Measurements from ENCODE around the gene LIM2. TPM values are rescaled to one million over a fixed set of nuclear protein-coding genes. Genes with fewer than 3 reads are reported as not detected.

The LIM2 gene
- total and polyA plus RNA-seq, 9 of the 15 experiments (the other 6 are each of a cell fraction or from before 2014, with no cell fraction given) = 0.07 to 0.45 (median 0.18) TPM; not detected in 4

DNA sequence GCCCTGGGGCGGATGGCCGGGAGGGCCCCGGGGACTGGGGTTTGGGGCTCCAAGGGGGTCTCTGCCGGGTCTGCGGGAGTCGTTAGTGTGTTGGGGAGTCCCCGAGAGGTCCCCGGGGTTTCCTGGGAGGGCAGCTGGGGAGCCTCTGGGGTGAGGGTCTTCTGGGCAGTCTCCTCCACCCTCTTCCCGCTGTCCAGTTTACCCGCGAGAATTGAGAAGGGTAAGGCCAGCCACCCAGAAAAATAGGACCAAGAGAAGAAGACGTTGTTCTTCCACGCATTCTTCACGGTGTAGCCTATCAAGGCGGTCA lies 20.6 kb downstream of the LIM2 start:
- Histone ChIP-seq H3K79me2 (ENCODE audit: control insufficient read depth, insufficient read depth, low read length) (peaks cover 57% of the 10 kb centered on the region), H3K9ac (ENCODE audit: insufficient read depth in 1 of 2, low read depth in 2 of 2, low read length in 2 of 2) (peak overlapping the region; percentile 93), H3K4me3 (peak overlapping the region; percentile 75), H3K27me3 (ENCODE audit: control insufficient read depth in 2 of 2, insufficient read depth in 2 of 2, low read length in 2 of 2) (no peaks in the 10 kb centered on the region), H2AFZ (ENCODE audit: low read depth, low read length) (no peak overlapping the region), H3K9me1 (ENCODE audit: control insufficient read depth, insufficient read depth, low read length) (no peaks in the 10 kb centered on the region), H4K20me1 (replicated peaks; ENCODE audit: control insufficient read depth, insufficient read depth, low read length) (no peaks in the 10 kb centered on the region), H3K4me2 (ENCODE audit: insufficient read depth, low read length) (peak overlapping the region; percentile 95), H3K4me1 (replicated peaks in 1 of 2; ENCODE audit: control insufficient read depth in 2 of 2, insufficient read depth in 2 of 2, low read length in 2 of 2) (peaks cover 28 to 52% of the 10 kb centered on the region in 2 experiments), H3K36me3 (ENCODE audit: control insufficient read depth, insufficient read depth, low read length) (no peaks in the 10 kb centered on the region), H3K9me3 (replicated peaks; ENCODE audit: control insufficient read depth, insufficient read depth, low read depth, low read length) (no peaks in the 10 kb centered on the region), H3K27ac (ENCODE audit: extremely low read depth, low read depth, low read length) (peak overlapping the region; percentile 85)
- POLR2A ChIA-PET = interaction anchor here (0.7 to 1.5 kb wide), 10 partner anchors 10 to 41 kb away, joined by 3 to 11 read pairs (median 6); no protein-coding TSS in a partner anchor
- ATAC-seq (no peak), DNase-seq (ENCODE audit: extremely low read depth in 1 of 4, low spot score in 3 of 4) (no peak), FAIRE-seq (no peak)
- 0% methylated on average over 9 of the region's 15 CpGs for WGBS (ENCODE audit: insufficient coverage, low coverage, missing lambda C conversion rate)
- in situ Hi-C loops (cut with MboI) (no loop called here), intact Hi-C loops (cut with micrococcal nuclease) (loop anchor here (1.0 kb wide), 1 partner anchor 23 kb away; the partner anchor contains the start of gene C19orf84)
- no TSS peak for BruUV-seq (replicated peaks)
- CTCF ChIA-PET (ENCODE audit: low intra/inter-chr PET ratio) = no interaction called here
- TF ChIP-seq SMARCC2 (IDR thresholded peaks at IDR 0.05; ENCODE audit: low read depth) = no peak
- peak in 1 of 3 experiments; percentile 25 for TF ChIP-seq YY1 (IDR thresholded peaks at IDR 0.05; ENCODE audit: borderline replicate concordance in 1 of 3, control insufficient read depth in 1 of 3, extremely low read depth in 1 of 3, insufficient read depth in 3 of 3, insufficient read length in 1 of 3, insufficient replicate concordance in 2 of 3, low read depth in 1 of 3, low read length in 2 of 3)
- 0 out of 2 replicates have a peak, but pooled peaks have one; percentile 12 for TF ChIP-seq PML (IDR thresholded peaks at IDR 0.05; ENCODE audit: low read length)
- peak; percentile 64; the same call in 1 of the 2 replicates for TF ChIP-seq CHD2 (IDR thresholded peaks at IDR 0.05; ENCODE audit: low read depth, low read length)
- 0 out of 2 replicates have a peak, but pooled peaks have one; percentile 56 for TF ChIP-seq MBD2 (IDR thresholded peaks at IDR 0.05; ENCODE audit: borderline replicate concordance, low read depth)
- no peak for TF ChIP-seq KLF6 (CRISPR knock-in tag; IDR thresholded peaks at IDR 0.05; ENCODE audit: borderline replicate concordance)
- peak; percentile 27; the same call in 1 of the 2 replicates for TF ChIP-seq TEAD4 (IDR thresholded peaks at IDR 0.05; ENCODE audit: low read length)
- 0 out of 2 replicates have a peak, but pooled peaks have one; percentile 44 for TF ChIP-seq TEAD4 (CRISPR knock-in tag; IDR thresholded peaks at IDR 0.05; ENCODE audit: borderline replicate concordance)
- TF ChIP-seq ZNF232 (CRISPR knock-in tag; IDR thresholded peaks at IDR 0.05) = no peak
- TF ChIP-seq RCOR1 (IDR thresholded peaks at IDR 0.05; ENCODE audit: borderline replicate concordance in 1 of 2, low read depth in 2 of 2, low read length in 2 of 2) = no peak
- TF ChIP-seq RFX5 (IDR thresholded peaks at IDR 0.05; ENCODE audit: low read depth, low read length) = no peak
- peak; percentile 74; the same call in 1 of the 2 replicates for TF ChIP-seq POLR2AphosphoS2 (IDR thresholded peaks at IDR 0.05; ENCODE audit: low read length)
- TF ChIP-seq ZBTB7A (IDR thresholded peaks at IDR 0.05; ENCODE audit: borderline replicate concordance, control insufficient read depth, low read depth, low read length) = 0 out of 2 replicates have a peak, but pooled peaks have one; percentile 34
- TF ChIP-seq TAF1 (IDR thresholded peaks at IDR 0.05; ENCODE audit: control insufficient read depth, extremely low read depth, insufficient read depth, low read length, severe bottlenecking) = peak; percentile 63
- TF ChIP-seq POLR2AphosphoS5 (IDR thresholded peaks at IDR 0.05; ENCODE audit: control insufficient read depth, insufficient read depth, low read depth, low read length) = peak; percentile 82
- TF ChIP-seq PHF8 (IDR thresholded peaks at IDR 0.05; ENCODE audit: borderline replicate concordance, low read length) = peak; percentile 13; the same call in 1 of the 2 replicates
- no peak for TF ChIP-seq CTBP1 (IDR thresholded peaks at IDR 0.05; ENCODE audit: borderline replicate concordance)
- TF ChIP-seq POLR2A (conservative IDR thresholded peaks at IDR 0.05) = peak; percentile 63; the same call in 1 of the 2 replicates
- no peak for TF ChIP-seq XRCC5 (IDR thresholded peaks at IDR 0.05; ENCODE audit: low read depth, low read length)
- no peak for TF ChIP-seq GABPB1 (CRISPR knock-in tag; IDR thresholded peaks at IDR 0.05)
- TF ChIP-seq TBP (optimal IDR thresholded peaks at IDR 0.05; ENCODE audit: low read depth, low read length) = peak; percentile 80
